ENCODE data around the gene RADIL.

The RADIL gene

GRCh38 chr7:4775250-4775847 is 108.2 kb downstream of the RADIL start, which contains the start of gene AP5Z1:
Gene AP5Z1, plus strand, starts transcription at chr7:4775623. Its CDS starts 93 bp downstream, at chr7:4775716.
- peak; percentile 92 for DNase-seq (ENCODE audit: low read depth)

- DNase-seq (ENCODE audit: low read depth) = no peak
These were observed 108.8 kb downstream of the RADIL start for GRCh38 chr7:4774658-4775249.

- DNase-seq (ENCODE audit: low read depth) = no peak
These were observed 109.5 kb downstream of the RADIL start for GRCh38 chr7:4774007-4774406.

- DNase-seq (ENCODE audit: low read depth) = no peak
These were observed 111.2 kb downstream of the RADIL start for GRCh38 chr7:4772306-4772705.

GRCh38 chr7:4771737-4772136 is 111.8 kb downstream of the RADIL start:
- DNase-seq (ENCODE audit: low read depth) = no peak

GRCh38 chr7:4770886-4771285 is 112.6 kb downstream of the RADIL start:
- no peak for DNase-seq (ENCODE audit: low read depth)

GRCh38 chr7:4769761-4770160 is 113.8 kb downstream of the RADIL start:
- DNase-seq (ENCODE audit: low read depth) = no peak

GRCh38 chr7:4768597-4769569 is 114.6 kb downstream of the RADIL start:
- DNase-seq (ENCODE audit: low read depth) = no peak

GRCh38 chr7:4766666-4767519 is 116.6 kb downstream of the RADIL start:
- DNase-seq (ENCODE audit: low read depth) = no peak

GRCh38 chr7:4765776-4766490 is 117.6 kb downstream of the RADIL start:
- DNase-seq (ENCODE audit: low read depth) = no peak

GRCh38 chr7:4764402-4765007 is 119.0 kb downstream of the RADIL start:
- no peak for DNase-seq (ENCODE audit: low read depth)

- DNase-seq (ENCODE audit: low read depth) = no peak
These were observed 119.7 kb downstream of the RADIL start for GRCh38 chr7:4763794-4764185.

- DNase-seq (ENCODE audit: low read depth) = no peak
These were observed 120.3 kb downstream of the RADIL start for GRCh38 chr7:4763091-4763793.

- no peak for DNase-seq (ENCODE audit: low read depth)
These were observed 121.1 kb downstream of the RADIL start for GRCh38 chr7:4762121-4763055.

- no peak for DNase-seq (ENCODE audit: low read depth)
These were observed 122.6 kb downstream of the RADIL start for GRCh38 chr7:4760952-4761351.

GRCh38 chr7:4759211-4759610 is 124.3 kb downstream of the RADIL start:
- DNase-seq (ENCODE audit: low read depth) = no peak

- no peak for DNase-seq (ENCODE audit: low read depth)
These were observed 124.7 kb downstream of the RADIL start for GRCh38 chr7:4758791-4759190.

- no peak for DNase-seq (ENCODE audit: low read depth)
These were observed 125.4 kb downstream of the RADIL start for GRCh38 chr7:4758111-4758510.

- DNase-seq (ENCODE audit: low read depth) = no peak
These were observed 128.5 kb downstream of the RADIL start for GRCh38 chr7:4755045-4755444.

Measured in stimulated activated CD4-positive, alpha-beta T cell treated with anti-CD3 and anti-CD28 coated beads, Interleukin-2, amount 100 ng/mL, for 4 hours (primary cell).